Measurements from ENCODE around the gene C6. TPM values are rescaled to one million over a fixed set of nuclear protein-coding genes. Genes with fewer than 3 reads are reported as not detected.

The C6 gene
- total and polyA plus RNA-seq, 7 donors: 0.41 to 5.3 (median 1.9) TPM

- intact Hi-C loops (cut with DNase I): no loop called here
Observed at GRCh38 chr5:41122459-41122858, 90.9 kb downstream of the C6 start.

GRCh38 chr5:41120600-41120999 is 92.7 kb downstream of the C6 start:
- Histone ChIP-seq H3K36me3 (no peaks in the 10 kb centered on the region), H3K4me1 (no peaks in the 10 kb centered on the region), H3K27me3 (no peaks in the 10 kb centered on the region), H3K4me3 (no peak overlapping the region), H3K9me3 (no peaks in the 10 kb centered on the region), H3K27ac (no peak overlapping the region)
- WGBS, 2 donors: 94 to 95% methylated on average over 8 of the region's 8 CpGs
- no peak for DNase-seq
- intact Hi-C loops (cut with DNase I): no loop called here
- TF ChIP-seq POLR2A (IDR thresholded peaks at IDR 0.05): no peak
- no peak for TF ChIP-seq POLR2AphosphoS5 (IDR thresholded peaks at IDR 0.05)
- TF ChIP-seq CTCF (IDR thresholded peaks at IDR 0.05): no peak
- no peak for TF ChIP-seq EP300 (IDR thresholded peaks at IDR 0.05)

More at GRCh38 chr5:41122459-41122858, 90.9 kb downstream of the C6 start:
- no peaks in the 10 kb centered on the region for H3K27me3 ChIP-seq
- no peak for DNase-seq
- no peak overlapping the region for H3K4me3 ChIP-seq
- H3K4me1 ChIP-seq: no peaks in the 10 kb centered on the region
- WGBS, 2 donors: 92 to 94% methylated on average over 7 of the region's 7 CpGs
- no peak overlapping the region for H3K27ac ChIP-seq
- H3K36me3 ChIP-seq: no peaks in the 10 kb centered on the region
- no peak for TF ChIP-seq CTCF (IDR thresholded peaks at IDR 0.05)
- no peak for TF ChIP-seq EP300 (IDR thresholded peaks at IDR 0.05)
- TF ChIP-seq POLR2A (IDR thresholded peaks at IDR 0.05): no peak
- no peak for TF ChIP-seq POLR2AphosphoS5 (IDR thresholded peaks at IDR 0.05)
- no peaks in the 10 kb centered on the region for H3K9me3 ChIP-seq

- no peak for DNase-seq
- H3K4me3 ChIP-seq: no peak overlapping the region
- no peaks in the 10 kb centered on the region for H3K9me3 ChIP-seq
- H3K27ac ChIP-seq: no peak overlapping the region
- H3K36me3 ChIP-seq: no peaks in the 10 kb centered on the region
- H3K27me3 ChIP-seq: no peaks in the 10 kb centered on the region
- peaks cover 0 to under 1% (median 0%) of the 10 kb centered on the region in 4 donors for H3K4me1 ChIP-seq
- 94 to 96% methylated on average over 3 of the region's 3 CpGs for WGBS, 2 donors
- intact Hi-C loops (cut with DNase I): no loop called here
- TF ChIP-seq POLR2A (IDR thresholded peaks at IDR 0.05) (no peak), POLR2AphosphoS5 (IDR thresholded peaks at IDR 0.05) (no peak), EP300 (IDR thresholded peaks at IDR 0.05) (no peak), CTCF (IDR thresholded peaks at IDR 0.05) (no peak)
Observed at GRCh38 chr5:41118177-41118576, 95.2 kb downstream of the C6 start.

GRCh38 chr5:41115281-41115680 is 98.1 kb downstream of the C6 start:
- Histone ChIP-seq H3K27me3 (no peaks in the 10 kb centered on the region), H3K4me1 (peaks cover 0 to 8% (median 3%) of the 10 kb centered on the region in 4 donors), H3K27ac (no peak overlapping the region), H3K36me3 (no peaks in the 10 kb centered on the region), H3K9me3 (no peaks in the 10 kb centered on the region), H3K4me3 (no peak overlapping the region)
- no peak for DNase-seq
- WGBS, 2 donors: 78 to 88% methylated on average over 2 of the region's 2 CpGs
- intact Hi-C loops (cut with DNase I): no loop called here
- TF ChIP-seq POLR2A (IDR thresholded peaks at IDR 0.05): no peak

- Histone ChIP-seq H3K9me3 (peaks cover 0 to 4% (median 0%) of the 10 kb centered on the region in 4 donors), H3K36me3 (no peaks in the 10 kb centered on the region), H3K27me3 (no peaks in the 10 kb centered on the region), H3K27ac (peak overlapping the region in 2 of 4 donors; percentile 13 to 24), H3K4me1 (peaks cover 0 to 8% (median 3%) of the 10 kb centered on the region in 4 donors), H3K4me3 (no peak overlapping the region)
- TF ChIP-seq POLR2AphosphoS5 (IDR thresholded peaks at IDR 0.05): peak; percentile 36 to 57 (median 46)
- TF ChIP-seq EP300 (IDR thresholded peaks at IDR 0.05): peak in 1 of 4 donors; percentile 21
- TF ChIP-seq POLR2A (IDR thresholded peaks at IDR 0.05): no peak
- TF ChIP-seq CTCF (IDR thresholded peaks at IDR 0.05): no peak
- intact Hi-C loops (cut with DNase I): no loop called here
- DNase-seq: peak; percentile 63
- 84 to 90% methylated on average over 2 of the region's 2 CpGs for WGBS, 2 donors
Observed at GRCh38 chr5:41112486-41113455, 100.6 kb downstream of the C6 start.

Data from sigmoid colon (tissue), 7 donors.